GM21381 (cell line): ENCODE results near the gene EPHA8.

Experiments
- ATAC-seq: cut with Tn5 transposase; IDR thresholded peaks from one replicate; pipeline ENCODE4 v1.9.1; 2021; ENCODE audit warnings: mild to moderate bottlenecking, moderate library complexity; ENCODE audit not compliant: unreplicated experiment

The EPHA8 gene

DNA sequence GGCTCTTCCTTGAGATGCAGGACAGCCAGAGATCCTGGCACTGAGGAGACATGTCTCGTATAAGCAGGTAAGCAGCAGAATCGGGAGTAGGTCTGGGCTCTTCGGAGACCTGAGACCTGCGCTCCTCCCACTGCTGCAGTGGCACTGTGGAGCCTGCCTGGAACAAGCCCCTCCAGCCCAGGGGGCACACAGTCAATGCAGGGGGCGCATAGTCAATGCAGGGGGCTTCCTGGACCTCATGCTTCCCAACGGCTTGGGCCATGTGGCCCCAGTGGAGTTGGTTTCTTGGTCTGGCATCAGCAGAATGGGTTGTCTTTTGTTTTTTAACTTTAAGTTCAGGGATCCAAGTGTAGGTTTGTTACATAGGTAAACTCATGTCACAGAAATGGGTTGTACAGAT, 27.9 kb upstream of the EPHA8 start:
- ATAC-seq, result no peak

DNA sequence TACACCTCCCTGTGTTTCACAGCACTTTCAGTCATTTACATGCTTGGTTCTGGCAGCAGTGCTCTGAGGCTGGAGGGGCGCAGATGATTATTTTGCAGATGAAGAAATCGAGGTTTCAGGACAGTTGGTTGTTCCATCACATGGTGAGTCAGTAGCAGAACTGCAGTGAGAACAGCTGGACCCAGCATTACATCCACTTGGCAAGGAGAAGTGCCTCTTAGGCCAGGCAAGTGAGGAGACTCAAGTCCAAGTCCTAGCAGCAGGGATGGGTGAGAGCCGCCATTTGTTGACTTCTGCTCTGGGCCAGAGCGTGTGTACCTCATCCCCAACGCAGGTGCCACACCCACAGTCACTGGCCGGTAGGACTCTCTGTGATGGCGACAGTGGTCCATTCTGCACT, 26.8 kb upstream of the EPHA8 start:
- no peak for ATAC-seq

DNA sequence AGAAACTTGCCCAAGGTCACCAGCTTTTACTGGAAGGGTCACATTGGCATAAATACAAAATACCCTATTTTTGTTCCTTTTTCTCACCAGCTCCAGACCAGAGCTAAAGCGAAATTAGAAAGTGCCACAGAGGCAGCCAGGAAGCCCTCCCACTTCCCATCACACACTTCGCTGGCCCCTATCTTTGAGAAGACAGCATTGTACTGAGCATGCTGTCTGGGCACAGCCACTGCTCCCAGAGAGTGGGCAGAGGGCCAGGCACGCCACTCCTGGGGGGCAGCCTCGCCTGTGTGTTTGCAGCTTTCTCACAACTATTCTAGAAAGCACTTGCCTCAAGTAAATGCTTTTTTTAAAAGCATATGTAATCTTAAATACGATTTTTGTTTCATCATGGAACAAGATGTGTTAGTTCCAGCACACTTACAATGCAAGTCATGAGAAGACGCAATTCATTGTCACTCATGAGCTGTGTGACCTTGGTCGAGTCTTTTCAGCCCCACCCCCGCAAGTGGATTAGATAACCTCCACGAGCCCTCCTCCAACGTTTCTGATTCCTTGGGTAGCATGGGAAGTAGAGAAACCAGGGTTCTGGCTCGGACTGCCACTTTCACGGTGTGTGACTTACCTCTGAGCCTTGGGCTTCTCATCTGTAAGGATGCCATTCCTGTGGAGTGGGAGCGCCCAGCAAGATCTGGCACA, 25.7 kb upstream of the EPHA8 start:
- no peak for ATAC-seq

DNA sequence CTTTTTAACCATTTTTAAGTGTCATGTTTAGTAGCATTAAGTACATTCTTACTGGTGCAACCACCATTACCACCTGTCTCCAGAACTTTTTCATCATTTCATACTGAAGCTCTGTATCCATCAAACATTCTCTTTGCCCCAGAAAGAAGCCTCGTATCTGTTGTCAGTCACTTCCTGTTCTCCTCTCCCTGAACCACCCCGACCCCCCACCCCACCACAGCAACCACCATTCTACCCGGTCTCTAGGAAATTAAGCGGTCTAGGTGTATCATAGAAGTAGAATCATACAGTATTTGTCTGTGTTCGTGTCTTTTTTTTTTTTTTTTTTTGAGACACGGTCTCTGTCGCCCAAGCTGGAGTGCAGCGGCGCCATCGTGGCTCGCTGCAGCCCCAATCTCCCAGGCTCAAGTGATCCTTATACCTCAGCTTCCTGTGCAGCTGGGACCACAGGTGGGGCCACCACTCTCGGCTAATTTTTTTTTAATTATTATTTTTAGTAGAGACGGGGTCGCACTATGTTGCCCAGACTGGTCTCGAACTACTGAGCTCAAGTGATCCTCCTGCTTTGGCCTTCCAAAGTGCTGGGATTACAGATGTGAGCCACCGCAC, 23.7 kb upstream of the EPHA8 start:
- ATAC-seq, result no peak

DNA sequence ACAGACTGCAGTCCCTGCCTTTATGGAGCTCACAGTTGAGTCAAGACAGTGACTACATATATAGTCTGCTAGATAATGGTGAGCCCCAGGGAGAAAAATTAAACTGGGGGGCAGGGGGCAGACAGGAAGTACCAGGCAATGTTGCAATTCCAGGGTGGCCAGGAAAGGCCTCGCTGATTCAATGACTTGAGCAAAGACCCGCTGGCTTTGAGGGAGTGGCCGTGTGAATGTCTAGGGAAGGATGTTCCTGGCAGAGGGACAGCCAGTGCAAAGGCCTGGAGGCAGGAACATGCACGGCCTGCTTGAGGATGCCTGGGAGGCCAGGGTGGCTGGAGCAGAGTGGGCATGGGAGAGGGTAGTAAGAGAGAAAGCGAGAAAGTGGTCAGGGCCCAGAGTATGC, 23.0 kb upstream of the EPHA8 start:
- no peak for ATAC-seq

DNA sequence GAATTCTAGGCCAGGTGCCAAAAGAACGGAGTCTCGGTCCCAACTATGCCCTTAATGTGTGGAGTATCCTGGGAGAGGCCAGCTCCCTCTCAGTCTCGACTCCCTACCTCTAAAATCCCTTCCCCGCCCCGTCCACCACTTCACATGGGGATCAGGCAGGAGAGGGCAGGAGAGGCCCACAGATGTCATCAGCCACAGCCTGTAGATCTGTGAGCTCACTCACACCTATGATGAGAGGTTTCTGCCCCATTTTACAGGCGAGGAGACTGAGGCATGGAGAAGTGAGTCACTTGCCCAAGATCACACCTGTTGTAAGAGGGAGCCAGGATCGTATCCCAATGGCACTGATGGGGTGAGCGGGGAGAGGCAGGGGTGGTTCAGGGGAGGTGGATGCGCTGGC, 20.4 kb upstream of the EPHA8 start:
- ATAC-seq, result no peak

DNA sequence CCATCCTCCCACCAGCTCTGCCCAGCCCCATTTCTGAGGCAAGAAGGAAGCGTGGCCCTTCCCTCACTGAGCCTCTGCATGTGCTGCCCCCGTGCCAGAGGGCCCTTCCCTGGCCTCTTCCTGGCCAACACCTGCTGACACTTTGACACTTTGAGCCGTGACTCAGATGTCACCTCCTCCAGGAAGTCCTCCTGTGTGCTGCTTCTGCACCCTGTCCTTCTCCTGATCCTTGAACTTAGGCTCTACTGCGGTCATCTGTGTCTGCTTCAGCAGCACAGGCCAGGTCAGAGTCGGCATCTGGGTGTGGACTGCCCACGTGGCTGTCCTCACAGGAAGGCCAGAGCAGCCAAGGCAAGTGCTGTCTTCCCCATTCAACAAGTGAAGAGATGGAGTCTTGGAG, 19.6 kb upstream of the EPHA8 start:
- ATAC-seq, result no peak

DNA sequence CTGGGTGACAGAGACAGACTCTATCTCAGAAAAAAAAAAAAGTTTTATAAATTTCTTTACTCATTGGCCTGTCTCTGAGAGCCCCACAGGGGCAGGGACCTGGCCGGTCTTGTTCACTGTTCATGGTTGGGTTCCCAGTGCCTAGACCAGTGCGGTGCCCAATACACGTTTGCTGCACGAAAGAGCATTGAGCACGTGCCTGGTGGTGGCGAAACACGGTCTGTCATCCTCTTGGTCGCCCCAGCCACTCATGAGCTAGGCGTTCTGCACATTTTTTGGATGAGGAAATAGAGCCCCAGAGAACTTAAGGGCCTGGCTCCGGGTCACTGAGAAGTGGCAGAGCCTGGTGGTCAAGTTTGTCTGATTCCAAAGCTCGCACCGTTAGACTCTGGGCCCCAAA, 18.7 kb upstream of the EPHA8 start:
- ATAC-seq, result no peak

DNA sequence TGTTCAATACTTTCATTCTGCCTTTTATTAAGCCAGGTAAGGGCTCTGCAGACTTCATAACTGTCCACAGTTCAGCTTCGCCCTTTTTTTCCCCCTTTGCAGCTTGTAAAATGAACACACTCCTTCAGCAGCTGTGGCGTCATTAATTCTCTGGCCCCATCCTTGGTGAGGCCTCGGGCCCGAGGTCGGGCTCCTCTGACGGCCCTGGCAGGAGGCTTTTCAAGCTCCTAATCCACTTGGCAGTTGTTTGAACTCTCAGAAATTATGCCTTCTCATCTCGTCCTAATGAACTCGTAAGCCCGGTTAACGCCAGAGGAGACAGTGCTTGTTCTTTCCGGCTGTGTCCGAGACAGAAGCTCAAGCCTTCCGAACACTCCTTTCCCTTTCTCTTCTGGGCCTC, 18.1 kb upstream of the EPHA8 start:
- no peak for ATAC-seq

DNA sequence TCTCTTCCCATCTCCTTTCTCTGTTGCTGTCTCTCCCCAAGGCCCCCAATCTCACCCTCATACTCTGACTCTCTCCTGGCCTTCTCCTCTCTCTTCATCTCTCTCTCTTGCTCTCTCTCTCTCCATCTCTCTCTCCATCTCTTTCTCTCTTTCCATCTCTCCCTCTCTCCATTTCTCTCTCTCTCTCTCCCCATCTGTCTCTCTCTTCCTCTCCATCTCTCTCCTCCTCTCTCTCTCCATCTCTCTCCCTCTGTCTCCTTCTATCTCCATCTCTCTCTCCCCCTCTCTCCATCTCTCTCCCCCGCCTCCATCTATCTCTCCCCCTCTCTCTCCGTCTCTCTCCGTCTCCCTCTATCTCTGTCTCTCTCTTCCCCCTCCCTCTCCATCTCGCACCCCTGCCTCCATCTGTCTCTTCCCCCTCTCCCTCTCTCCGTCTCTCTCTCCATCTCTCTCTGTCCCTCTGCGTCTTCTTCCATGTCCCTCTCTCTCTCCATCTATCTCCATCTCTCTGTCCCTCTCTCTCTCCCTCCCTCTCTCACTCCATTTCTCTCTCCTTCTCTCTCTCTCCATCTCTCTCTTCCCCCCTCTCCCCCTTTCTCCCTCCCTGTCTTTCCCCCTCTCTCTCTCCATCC, 16.0 kb upstream of the EPHA8 start:
- ATAC-seq, result no peak

DNA sequence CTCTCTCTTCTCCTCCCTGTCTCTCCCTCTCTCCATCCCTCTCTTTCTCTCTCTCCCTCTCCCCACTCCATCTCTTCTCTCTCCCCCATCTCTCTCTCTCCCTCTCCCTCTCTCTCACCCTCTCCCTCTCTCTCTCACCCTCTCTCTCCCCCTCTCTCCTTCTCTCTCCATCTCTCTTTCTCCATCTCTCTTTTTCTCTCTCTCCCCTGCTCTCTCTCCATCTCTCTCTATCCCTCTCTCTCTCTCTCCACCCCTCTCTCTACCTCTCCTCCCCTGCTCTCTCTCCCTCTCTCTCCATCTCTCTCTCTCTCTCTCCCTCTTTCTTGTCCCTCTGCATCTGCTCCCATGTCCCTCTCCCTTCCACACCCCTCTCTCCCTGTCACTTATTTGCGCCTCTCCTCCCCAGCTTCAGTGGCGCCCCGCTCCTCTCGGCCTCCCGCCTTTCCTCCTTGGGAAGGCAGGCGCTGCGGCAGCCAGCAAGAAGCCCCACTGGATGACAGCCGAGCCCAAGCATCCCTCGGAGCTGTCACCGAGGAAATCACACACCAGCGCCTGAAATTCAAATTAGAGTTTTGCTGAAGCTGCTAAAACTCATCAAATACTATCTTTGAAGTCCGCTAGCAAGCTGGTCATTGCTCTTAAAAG, 15.3 kb upstream of the EPHA8 start:
- ATAC-seq, result no peak

DNA sequence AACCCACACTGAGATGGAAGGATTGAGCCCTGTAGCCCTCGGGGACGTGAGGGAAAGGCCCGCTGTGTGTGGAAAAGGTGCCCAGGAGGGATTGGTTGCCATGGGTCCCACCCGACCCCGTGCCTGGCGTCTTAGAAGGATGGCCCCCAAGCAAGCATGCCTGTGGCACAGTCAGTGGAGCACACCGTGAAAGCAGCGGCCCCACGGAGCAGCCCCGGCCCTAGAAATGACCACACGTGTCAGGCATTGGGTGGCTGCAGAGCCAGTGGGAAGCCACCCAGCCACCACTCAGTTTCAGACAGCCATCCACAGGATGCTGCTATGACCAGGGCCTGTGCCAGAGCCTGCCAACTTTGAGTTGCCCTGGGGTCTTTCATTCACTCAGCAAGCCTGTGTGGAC, 13.3 kb upstream of the EPHA8 start:
- ATAC-seq, result no peak

DNA sequence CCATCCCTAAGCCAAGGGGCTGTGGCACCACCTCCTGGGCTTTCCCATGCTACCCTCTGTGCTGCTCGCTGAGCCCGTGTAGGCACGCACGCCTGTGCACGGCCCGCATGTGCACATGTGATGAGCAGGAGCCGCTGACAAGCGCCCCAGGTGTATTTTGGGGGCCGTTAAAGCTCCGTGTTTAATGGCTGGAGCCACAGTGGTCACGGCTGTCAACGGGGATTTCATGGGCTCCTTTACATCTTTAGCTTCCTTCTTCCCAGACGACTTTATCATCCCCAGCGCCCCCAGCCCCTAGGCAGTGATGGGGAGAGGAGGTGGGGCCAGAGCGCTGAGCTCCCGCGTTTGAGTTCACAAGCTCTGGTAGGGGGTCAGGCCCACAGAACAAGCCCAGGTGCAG, 11.7 kb upstream of the EPHA8 start:
- ATAC-seq, result no peak

DNA sequence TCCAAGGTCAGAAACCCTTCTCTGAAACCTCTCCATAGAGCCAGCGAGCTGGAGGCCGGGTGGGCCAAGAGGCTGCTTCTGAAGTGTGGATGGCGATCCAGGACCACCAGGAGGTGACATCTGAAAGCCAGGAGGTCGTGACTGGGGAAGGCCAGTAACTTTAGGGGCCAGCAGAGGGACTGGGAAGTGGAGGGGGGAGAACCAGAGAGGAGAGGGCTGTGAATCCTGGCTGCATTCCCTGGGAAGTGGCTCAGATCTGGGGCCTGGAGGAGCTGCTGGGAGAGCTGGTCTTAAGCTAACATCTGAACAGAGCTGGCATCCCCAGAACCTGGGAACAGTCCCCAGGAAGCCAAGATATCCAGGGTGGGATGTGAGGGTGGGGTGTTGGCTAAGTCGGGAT, 11.3 kb upstream of the EPHA8 start:
- no peak for ATAC-seq

DNA sequence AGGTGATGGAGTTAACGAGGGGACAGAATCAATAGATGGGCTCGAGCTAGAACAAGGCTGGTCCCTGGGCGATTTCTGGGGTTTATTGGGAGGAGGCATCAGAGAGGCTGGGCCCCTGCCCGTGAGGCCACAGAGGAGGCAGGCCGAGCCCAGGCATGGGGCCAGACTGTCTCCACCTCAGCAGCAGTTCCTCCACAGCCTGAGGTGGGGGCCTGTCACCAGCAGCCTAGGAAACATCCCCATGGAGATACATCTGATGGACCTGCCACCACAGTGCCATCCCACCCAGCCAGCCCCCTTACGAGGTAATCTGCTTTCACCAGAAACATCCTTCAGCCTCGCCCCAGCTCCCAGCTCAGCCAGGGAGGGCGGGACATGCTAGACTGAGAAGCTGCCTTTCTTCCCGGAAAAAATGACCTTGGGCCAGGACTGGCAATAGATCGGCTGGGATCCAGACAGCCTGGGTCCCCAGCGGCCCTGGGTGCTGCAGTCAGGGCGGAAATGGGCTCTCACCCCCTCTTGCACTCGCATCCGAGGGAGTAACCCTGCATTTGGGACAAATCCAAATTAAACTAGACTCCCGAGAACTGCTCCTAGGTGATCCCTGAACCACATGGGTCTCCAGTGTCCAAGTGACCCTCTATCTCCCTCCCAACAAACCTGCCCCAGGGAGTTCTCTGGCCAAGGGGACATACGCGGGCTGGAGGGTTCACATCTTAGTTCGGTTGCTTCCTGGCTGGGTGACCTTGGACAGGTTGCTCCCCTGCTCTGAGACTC, 10.0 kb upstream of the EPHA8 start:
- ATAC-seq, result no peak

DNA sequence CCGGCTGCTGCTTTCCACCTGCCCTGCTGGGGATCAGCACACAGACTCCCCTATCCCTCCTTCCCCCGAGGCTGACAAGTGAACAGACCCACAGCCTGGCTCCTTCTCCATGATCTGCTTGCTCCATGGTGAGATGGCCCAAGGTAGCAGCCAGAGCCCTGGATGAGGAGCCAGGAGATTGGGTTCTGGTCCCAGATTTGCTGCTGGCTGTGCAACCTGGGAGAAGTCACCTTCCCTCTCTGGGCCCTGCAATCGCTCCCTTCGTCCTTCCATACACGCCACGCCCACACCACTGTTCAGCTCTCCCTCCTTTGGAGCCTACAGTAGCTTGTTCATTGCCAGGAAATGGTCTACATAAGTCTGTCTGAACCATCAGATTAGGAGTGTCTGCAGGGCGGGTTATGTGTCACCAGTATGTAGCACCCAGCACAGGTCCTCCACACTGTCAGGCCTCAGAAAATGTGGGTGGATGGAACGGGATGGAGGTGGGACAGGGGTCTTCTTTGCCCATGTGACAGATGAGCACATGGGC, 9.2 kb upstream of the EPHA8 start:
- ATAC-seq, result no peak

DNA sequence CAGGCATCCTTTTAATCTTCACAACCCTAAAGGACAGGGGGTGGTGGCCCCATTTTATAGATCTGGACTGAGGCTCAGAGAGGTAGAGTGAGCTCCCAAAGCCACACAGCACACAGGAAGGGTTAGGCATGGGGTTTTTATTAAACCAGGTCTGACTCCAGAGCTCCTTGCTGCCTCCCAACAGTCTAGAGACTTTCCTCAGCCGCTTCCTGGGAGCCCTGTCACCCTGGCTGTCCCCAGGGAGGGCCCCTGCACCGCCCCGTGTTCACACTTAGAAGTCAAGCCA, 8.0 kb upstream of the EPHA8 start:
- no peak for ATAC-seq

DNA sequence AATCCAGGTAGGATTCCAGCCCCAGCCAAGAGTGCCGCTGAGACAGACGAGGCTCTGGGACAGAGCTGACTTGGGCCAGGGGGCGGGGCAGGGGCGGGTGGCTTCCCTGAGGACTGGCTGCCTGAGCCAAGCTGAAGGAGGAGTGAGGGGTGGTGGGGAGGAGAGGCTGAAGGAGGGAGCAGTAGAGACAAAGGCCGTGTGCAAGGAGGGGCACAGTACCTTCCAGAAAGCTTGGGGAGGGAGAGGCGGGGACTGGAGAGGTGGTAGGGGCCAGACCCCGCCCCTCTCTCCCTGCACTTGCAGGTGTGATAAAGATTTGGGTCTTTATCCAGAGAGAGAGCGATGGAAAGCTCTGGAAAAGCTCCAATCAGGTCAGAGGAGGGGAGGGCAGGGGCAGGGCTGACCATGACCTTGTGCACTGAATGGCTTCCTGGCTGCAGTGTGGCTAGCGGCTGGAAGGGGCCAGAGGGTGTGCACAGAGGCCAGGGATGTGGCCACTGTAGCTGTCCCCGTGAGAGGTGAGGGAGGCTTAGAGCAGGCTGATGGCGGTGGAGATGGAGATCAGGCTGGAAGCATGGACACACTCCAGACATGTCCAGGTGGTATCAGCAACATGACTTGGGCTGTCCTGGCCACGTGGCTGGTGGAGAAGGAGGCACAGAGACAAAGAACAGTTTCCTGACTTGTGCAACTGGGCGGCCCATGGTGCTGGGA, 6.7 kb upstream of the EPHA8 start:
- no peak for ATAC-seq

DNA sequence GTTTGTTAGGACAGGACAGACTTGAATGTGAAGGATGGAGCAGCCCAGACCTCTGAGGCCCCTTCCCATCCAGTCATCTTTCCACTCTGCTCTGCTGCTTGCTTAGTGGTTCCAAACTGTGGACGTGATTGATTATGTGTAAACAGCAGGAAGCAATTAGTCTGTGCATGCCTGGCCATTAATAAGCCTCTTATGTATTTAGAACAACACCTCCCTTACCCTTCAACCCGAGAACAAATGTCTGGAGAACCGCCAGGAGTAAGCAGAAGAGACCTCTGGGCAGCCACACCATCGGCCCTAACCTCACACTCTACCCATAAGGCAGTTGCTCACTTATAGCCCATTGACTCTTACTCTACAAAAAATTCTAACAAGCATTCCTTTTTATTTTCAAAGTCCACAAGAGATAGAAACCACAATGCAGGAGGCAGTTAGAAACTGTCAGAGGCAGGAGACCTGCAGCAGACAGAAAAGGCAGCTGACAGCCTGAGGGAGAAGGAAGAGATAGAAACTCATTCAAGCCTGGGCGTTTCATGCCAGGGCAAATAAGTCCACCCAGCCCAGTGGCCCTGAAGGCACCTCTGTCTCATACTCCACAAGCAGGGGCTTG, 5.8 kb upstream of the EPHA8 start:
- ATAC-seq, result no peak
